ENCODE measurements around the gene SMG5. TPM values are rescaled to one million over a fixed set of nuclear protein-coding genes. Genes with fewer than 3 reads are reported as not detected.

SMG5 gene
- polyA plus RNA-seq, 5 donors, result 40.9 to 59.5 (median 52.6) TPM

DNA sequence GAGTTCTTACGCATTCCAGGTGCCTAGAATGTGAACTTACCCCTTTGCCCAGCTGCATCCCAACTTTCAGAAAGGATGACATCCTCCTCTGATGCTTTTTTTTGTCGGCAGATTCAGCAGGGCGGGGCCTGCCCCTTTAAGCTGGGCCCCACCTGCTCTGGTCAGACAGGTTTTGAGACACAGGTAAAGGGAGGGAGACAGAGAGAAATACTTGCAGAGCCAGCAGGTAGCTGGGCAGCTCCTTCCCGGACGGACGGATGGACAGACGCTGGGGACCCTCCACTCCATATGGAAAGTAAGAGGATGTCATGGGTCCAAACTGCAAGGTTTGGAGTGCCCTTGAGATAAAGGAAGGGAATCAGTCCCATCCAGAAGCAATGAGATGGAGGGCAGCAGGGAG, 1.5 kb upstream of the SMG5 start, which contains the start of gene TMEM79:
Gene TMEM79, plus strand, starts transcription at position 214 of the 400 bp plus-strand sequence. CDS start 902 bp downstream, outside the sequence.
- no peak for DNase-seq

GRCh38 chr1:156283521-156283920, 896 bp upstream of the SMG5 start:
- DNase-seq, result no peak

DNA sequence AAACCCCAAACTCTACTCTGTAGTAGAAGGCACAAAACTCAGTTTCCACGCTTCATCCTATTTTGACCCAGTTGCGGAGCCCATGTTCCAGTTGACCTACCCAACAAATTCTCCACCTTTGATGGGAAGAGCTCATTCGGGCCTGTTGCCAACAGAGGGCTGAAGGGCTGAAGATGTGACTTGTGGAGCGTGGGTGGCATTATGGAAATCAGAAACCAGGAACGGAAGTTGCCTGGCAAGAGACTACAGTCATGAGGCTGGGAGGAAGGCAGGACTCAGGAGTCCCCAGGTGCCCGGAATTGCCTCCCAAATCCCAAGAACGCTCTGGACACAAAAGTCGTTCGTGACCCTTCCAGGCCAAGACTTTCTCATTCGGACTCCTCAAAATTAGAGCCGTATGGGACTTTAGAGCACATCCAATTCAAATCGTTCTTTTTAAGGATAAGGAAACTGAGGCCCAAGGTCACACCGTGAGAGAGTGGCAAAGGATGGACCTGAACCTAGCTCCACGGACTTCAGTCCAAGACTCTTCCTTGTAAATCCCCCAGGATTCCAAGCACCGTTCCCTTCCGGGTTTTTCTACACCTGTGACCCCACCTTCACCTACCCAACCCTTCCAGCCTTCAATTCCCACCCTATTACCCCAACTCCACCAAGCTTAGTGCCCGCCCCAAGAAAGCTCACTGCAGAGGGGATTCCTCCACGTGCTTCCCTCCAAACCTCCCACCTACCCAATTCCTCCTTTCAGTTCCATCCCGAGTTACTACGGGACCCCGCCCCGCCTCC, 739 bp downstream of the SMG5 start:
- no peak for DNase-seq

- DNase-seq, result no peak
Observed at GRCh38 chr1:156281281-156281680, 1.3 kb downstream of the SMG5 start.

GRCh38 chr1:156279837-156280236, 2.8 kb downstream of the SMG5 start:
- DNase-seq, result no peak

GRCh38 chr1:156276966-156277381, 5.7 kb downstream of the SMG5 start:
- no peak for DNase-seq

DNA sequence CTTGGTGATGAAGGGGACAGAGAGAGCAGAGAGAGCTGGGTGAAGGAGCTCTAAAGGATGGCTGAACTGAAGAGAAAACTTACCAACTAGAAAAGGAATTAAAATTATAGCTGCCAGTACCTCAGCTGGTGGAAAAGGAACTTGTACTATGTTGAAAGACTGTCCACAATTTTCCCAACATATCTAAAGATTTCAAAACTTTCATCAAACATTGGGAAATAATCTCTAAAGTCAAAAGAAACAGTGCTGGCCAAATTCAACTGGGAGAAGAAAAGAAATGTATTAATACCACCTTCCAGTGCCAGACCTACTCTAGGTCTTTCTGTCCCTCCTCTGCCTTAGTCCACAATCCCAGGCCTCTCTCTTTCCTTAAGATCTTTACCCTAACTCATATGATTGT, 6.1 kb downstream of the SMG5 start:
- no peak for DNase-seq

DNA sequence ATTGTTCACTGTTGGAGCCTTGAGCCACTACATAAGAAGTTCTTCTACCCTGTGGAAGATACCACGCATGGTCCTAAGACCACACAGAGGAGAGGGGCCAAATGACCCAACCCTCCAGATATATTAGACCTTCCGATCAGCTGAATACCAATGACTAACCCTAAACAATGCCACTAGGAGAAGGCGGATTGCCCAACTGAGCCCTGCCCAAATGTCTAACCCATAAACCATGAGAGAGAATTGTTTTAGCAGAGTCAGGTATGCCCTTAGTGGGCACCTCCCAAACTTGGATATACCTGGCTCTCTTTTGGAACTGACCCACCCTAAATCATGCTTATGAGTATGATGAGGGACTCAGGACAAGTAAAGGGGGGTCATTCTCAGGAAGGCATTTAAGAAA, 12.3 kb downstream of the SMG5 start:
- no peak for DNase-seq

GRCh38 chr1:156268336-156268735, 14.3 kb downstream of the SMG5 start:
- DNase-seq, result no peak

- no peak for DNase-seq
Observed at GRCh38 chr1:156266051-156266450, 16.6 kb downstream of the SMG5 start.

DNA sequence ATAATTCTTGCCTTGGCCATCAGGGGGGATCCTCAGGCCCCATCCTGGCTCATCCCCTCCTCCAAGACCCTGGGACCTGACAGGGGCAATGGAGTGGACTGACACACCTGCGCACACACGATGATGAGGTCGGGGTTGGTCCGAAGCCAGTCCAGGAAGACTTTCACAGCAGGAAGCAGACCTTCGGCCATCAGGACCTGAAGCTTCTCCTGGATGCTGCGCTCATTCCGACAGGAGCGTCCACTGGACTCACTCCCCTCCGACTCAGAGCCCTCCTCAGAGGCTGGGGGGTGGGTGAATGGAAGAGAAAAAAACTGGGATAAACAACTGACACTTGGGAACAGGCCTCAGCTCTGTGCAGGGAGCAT, 19.4 kb downstream of the SMG5 start:
- DNase-seq, result no peak

DNA sequence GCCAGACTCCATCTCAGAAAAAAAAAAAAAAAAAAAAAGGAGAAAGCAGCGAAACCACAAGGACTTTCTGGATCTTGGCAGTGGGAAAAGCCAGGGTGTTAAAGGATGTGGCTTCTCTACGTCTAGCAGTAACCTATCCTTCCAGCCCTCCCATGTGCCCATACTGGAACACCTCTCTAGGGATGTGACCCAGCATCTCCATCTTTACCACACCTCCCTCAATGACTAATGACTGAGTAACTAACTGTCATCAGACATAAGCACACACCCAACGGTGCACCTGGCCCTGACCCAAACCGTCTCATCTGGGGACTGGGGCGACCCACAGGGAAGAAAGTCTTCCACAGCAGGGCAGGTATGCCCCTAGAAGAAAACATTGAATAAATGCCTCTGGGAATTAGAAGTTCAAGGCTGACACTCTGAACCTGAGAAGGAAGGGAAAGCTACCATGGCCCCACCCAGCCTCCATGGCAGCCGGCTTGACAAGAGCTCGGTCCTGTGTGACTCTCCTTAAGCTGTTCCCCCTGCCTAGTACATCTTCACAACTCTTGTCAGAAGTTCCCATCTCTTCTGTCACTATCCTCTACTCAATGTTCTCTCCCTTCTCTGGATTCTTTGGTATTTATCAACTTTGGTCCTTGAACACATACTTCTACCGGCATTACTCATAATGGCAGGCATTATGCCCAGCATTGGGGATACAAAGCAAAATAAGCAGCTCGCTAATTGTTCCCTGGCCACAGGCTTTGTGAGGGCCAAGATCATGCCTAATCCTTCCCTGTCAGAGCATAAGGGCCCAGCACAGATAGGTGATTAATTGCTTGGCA, 20.0 kb downstream of the SMG5 start:
- no peak for DNase-seq

DNA sequence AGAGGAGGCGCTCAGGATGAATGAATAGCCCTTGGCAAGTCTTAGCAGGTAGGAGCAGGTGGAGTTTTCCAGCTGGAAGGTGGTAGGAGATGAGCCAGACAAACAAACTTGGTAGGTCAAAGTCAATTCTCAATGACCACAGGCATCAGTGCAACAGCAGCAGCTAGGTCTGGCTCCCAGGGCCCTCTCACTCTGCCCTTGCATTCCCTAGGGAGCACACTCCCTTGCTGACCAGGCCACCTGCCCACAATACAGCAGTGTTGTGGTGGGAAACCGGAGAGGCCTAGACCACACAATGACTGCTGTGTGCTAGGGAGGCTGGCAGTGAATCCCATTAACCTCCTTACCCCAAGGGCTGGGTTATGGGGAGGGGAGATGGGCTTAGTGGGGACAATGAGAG, 21.7 kb downstream of the SMG5 start:
- DNase-seq, result no peak

GRCh38 chr1:156259805-156260204, 22.8 kb downstream of the SMG5 start:
- DNase-seq, result no peak

GRCh38 chr1:156258859-156259258, 23.8 kb downstream of the SMG5 start:
- no peak for DNase-seq

- DNase-seq, result no peak
Observed at GRCh38 chr1:156257711-156258110, 24.9 kb downstream of the SMG5 start.

DNA sequence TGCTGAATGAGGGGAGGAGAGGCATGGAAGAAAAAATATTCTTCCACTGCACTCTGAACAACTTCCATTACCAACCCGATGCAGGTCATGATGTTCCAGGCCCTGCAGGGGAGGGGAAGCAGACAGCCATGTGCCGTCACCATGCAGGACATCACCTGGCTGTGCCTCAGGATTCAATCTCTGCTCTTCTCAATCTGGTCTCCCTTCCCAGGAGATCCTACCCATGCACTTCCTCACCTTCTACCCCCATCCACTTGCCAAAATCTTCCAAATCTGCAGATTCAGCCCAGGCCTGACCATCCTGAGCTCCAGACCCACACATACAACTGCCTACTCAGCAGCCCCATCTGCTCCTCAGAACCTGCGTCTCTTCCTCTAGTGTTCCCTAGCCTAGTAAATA, 29.0 kb downstream of the SMG5 start:
- no peak for DNase-seq

DNA sequence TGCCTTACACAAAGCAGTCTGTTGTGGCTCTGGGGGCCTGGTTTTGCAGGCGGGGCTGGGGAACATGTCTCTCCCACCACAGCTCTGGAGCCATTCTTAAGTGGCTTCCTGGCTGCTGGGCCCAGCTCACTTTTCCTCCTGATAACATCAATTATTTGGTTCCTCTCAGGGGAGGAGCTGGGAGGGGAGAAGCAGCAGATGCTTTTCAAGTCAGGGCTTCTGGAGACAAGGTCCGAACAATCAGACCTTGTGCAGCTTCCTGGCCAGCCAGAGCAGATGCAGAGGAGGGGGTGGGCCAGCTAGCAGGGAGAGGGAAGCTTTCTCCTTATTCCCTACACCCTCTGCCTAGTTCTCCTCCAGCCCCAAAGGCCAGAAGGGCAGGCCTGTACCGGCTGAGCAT, 31.1 kb downstream of the SMG5 start:
- DNase-seq, result no peak

GRCh38 chr1:156249593-156249992, 33.0 kb downstream of the SMG5 start:
- DNase-seq, result no peak

GRCh38 chr1:156248323-156248683, 34.3 kb downstream of the SMG5 start:
- DNase-seq, result no peak

DNA sequence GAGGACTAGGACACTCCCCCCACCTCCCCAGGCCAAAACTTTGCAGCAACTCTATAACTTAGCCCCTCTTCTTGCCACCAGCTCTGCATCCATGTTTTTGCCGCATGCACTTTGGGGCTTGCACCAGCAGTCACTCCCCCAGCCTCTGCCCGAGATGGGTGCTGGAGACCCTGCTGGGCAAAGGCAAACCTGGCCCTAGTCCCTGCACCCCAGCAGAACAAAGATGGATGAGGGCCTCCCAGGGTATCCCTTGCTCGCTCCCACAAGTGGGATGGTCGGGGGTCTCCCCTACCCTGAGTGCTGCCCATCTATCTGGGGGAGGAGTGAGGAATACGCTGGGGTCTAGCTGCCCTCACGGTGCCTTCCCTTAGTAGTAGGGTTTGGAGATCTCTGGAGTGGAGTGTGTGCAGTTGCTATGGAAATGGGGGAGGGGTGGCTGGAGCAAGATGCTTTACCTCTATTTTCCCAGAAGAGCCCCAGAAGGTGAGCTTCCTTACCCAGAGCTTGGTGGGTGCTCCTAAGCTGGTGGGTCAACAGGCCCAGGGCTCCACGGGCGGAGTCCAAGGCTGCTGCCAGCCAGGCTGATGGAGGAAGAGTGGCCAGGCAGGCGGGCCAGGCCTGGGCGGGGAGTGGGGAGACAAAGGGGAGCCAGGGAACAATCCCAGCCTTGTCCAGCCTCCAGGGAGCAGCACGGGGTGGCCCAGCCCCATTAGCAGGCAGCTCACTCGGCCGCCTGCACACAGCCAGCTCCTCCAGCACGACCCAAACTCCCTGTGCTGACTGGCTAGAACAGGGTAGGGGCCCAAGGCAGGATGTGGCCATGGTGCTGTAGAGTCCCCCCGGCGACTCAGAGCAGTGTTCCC, 34.9 kb downstream of the SMG5 start, which contains the start of gene PAQR6:
Gene PAQR6, minus strand, starts transcription at position 597 of the 863 bp plus-strand sequence. CDS start 1,325 bp downstream, outside the sequence.
- DNase-seq, result no peak
